Activated T-helper 2 cell treated with anti-CD3 and anti-CD28 coated beads, Interferon-gamma antibody, Interleukin-2, Interleukin-4, amounts not matched to agents 10 μg/mL and 5 μg/mL and 100 μg/mL, durations not matched to agents 14 hours and 24 hours and 36 hours (primary cell): ENCODE results near the gene CACNG1. TPM values are rescaled to one million over a fixed set of nuclear protein-coding genes. Genes with fewer than 3 reads are reported as not detected.

ENCODE experiments used
- DNase-seq: peaks from one replicate; pipeline ENCODE4 v3.0.0; 2021; ENCODE audit warnings: low spot score
- H3K27ac Mint-ChIP-seq: one replicate; pipeline ENCODE4 v1.8.0; 2021; ENCODE audit warnings: mixed read lengths
- H3K27me3 Mint-ChIP-seq: one replicate; pipeline ENCODE4 v1.8.0; 2021; ENCODE audit warnings: low read depth, mixed read lengths
- H3K36me3 Mint-ChIP-seq: one replicate; pipeline ENCODE4 v1.8.0; 2021; ENCODE audit warnings: low read depth, mixed read lengths
- H3K4me1 Mint-ChIP-seq: one replicate; pipeline ENCODE4 v1.8.0; 2021; ENCODE audit warnings: low read depth, mixed read lengths
- H3K4me3 Mint-ChIP-seq: one replicate; pipeline ENCODE4 v1.8.0; 2021; ENCODE audit warnings: low read depth, mild to moderate bottlenecking, moderate library complexity, mixed read lengths
- H3K9me3 Mint-ChIP-seq: one replicate; pipeline ENCODE4 v1.8.0; 2021; ENCODE audit warnings: mixed read lengths
- intact Hi-C: fragments of 100-400 bp; cut with micrococcal nuclease; formaldehyde crosslinking; loops from one replicate; pipeline ENCODE4 v1.15.1; 2023
- total RNA-seq: library from RNA; stranded (reverse); gene quantifications from 2 replicates; pipeline ENCODE4 v1.2.3, GENCODE V29; 2022

Gene CACNG1
- total RNA-seq, 1 donor from 2014 or later = not detected

DNA sequence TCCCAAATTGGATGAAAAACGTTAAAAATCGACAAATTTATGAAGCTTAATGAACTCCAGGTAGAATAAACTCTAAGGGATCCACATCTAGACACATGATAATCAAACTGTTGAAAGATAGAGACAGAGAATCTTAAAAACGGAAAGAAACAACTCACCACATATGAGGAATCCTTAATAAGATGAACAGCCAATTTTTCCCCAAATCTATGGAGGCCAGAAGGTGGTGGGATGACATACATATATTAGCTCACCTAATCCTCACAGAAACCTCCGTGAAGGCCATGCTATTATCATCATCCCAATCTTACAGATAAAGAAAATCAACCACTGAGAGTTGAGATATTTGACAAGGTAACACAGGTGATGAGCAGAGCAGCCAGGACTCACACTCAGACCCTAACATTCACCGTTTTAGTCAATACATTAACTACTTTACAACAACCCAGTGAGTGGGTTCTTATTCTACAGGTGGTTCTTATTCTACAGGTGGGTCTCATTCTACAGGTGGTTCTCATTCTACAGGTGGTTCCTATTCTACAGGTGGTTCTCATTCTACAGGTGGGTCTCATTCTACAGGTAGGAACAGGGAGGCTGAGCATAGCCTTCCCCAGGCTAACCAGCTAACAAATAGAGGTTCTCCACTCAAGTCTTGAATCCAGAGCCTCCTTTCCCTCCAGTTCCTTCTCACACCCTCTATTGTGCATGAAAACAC lies 4.8 kb downstream of the CACNG1 start:
- intact Hi-C loops = no loop called here
- Mint-ChIP-seq H3K4me3 (no peak overlapping the region), H3K27me3 (peaks cover 1% of the 10 kb centered on the region), H3K36me3 (no peaks in the 10 kb centered on the region), H3K4me1 (no peaks in the 10 kb centered on the region), H3K27ac (no peak overlapping the region), H3K9me3 (peaks cover 23% of the 10 kb centered on the region)
- no peak for DNase-seq

DNA sequence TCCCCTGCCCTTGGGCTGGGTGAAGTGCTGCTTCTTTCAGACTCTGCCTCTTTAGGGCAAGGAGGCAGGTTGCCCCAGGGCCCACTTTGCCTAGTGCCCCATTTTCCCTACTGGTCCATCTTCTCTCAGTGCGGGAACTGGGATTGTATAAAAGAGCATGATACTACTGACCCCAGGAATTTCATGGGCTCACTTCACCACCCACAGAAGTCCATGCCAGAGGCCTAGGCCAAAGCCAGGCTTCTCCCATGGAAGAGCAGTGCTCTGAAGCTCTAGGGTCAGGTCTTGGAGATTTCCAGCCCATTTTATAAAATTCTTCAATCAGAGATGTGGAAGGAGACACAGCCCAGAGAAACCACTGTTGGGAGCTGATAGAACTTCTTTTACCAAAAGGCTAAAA lies 5.7 kb downstream of the CACNG1 start:
- H3K27me3 Mint-ChIP-seq = peaks cover 1% of the 10 kb centered on the region
- H3K4me3 Mint-ChIP-seq = no peak overlapping the region
- H3K9me3 Mint-ChIP-seq = peaks cover 23% of the 10 kb centered on the region
- DNase-seq = no peak
- H3K36me3 Mint-ChIP-seq = no peaks in the 10 kb centered on the region
- intact Hi-C loops = no loop called here
- no peaks in the 10 kb centered on the region for H3K4me1 Mint-ChIP-seq
- no peak overlapping the region for H3K27ac Mint-ChIP-seq

DNA sequence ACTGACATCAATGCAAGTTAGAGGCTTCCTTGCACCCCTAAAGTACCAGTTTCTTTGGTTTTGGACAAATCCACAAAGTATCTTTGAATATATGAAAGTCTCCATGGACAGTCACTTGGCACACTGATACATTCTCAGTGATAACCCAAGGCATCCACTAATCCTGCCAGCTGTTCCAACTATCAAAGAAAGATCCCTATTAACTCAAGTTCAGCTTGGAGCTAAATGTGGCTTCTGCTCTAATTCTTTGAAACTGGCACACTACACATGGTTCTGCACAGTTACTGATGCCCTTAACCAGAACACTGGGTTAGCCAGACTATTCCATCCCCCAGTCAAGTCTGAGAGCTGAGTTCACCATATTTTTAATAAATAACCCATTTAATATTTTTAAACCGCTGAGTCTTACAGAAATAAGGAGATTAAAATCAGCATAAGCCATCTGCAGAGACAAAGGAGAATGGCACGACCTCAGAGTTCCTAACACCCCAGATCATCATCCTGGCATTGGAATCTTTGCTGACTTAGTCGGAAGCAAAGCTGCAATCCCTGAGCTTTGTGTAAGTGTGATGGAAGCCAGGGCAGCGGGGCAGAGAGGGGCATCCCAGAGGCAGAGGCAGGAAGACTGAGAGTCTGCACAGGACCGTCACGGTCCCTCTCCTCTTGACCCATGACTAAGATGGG lies 6.3 kb downstream of the CACNG1 start:
- Mint-ChIP-seq H3K4me1 (no peaks in the 10 kb centered on the region), H3K27me3 (peaks cover 1% of the 10 kb centered on the region)
- DNase-seq = no peak

DNA sequence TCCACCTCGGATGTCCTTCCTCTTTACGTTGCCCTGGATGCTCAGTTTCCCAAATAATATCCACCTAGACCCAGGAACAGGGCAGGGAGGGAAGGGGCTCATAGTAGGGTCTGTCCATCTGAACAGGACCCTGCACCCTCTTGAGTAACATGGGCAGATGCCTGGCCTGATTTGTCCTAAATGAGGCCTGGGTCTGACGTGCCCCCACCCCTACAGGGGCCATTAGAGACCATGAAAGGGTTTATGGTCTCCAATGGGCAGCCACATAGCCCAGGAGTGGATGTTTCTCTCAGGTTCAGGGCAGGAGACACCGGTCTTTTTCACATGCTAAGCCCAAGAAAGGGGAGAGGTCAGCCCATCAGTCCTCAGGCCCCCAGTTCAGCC lies 6.8 kb downstream of the CACNG1 start:
- Mint-ChIP-seq H3K27ac (no peak overlapping the region), H3K4me3 (no peak overlapping the region), H3K9me3 (peaks cover 23% of the 10 kb centered on the region), H3K4me1 (no peaks in the 10 kb centered on the region), H3K27me3 (peaks cover 1% of the 10 kb centered on the region), H3K36me3 (no peaks in the 10 kb centered on the region)
- DNase-seq = no peak
- intact Hi-C loops = no loop called here

More for the DNA sequence above, 6.3 kb downstream of the CACNG1 start:
- Mint-ChIP-seq H3K36me3 (no peaks in the 10 kb centered on the region), H3K4me3 (no peak overlapping the region), H3K9me3 (peaks cover 23% of the 10 kb centered on the region), H3K27ac (no peak overlapping the region)
- intact Hi-C loops = no loop called here

DNA sequence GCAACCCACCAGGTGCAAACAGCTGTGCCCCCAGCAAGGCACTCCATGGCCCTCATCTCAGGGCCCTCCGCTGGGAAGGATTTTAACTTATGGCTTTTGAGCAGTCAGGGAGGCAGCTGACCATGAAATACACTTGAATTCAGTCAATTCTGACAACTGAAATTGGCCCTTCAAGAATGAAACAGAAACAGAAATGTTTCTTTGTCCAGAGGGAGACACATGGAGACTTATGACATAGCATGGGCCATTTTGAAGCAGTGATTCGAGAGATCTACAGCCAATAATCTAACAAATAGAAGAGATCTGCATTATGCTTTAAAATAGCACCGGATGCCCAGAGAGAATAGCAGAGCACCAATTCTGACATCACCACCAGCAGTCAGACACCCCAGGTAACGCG lies 7.5 kb downstream of the CACNG1 start:
- no peaks in the 10 kb centered on the region for H3K4me1 Mint-ChIP-seq
- peaks cover under 1% of the 10 kb centered on the region for H3K27me3 Mint-ChIP-seq
- no peaks in the 10 kb centered on the region for H3K36me3 Mint-ChIP-seq
- no peak overlapping the region for H3K27ac Mint-ChIP-seq
- peaks cover 23% of the 10 kb centered on the region for H3K9me3 Mint-ChIP-seq
- no peak overlapping the region for H3K4me3 Mint-ChIP-seq
- no peak for DNase-seq
- intact Hi-C loops = no loop called here

DNA sequence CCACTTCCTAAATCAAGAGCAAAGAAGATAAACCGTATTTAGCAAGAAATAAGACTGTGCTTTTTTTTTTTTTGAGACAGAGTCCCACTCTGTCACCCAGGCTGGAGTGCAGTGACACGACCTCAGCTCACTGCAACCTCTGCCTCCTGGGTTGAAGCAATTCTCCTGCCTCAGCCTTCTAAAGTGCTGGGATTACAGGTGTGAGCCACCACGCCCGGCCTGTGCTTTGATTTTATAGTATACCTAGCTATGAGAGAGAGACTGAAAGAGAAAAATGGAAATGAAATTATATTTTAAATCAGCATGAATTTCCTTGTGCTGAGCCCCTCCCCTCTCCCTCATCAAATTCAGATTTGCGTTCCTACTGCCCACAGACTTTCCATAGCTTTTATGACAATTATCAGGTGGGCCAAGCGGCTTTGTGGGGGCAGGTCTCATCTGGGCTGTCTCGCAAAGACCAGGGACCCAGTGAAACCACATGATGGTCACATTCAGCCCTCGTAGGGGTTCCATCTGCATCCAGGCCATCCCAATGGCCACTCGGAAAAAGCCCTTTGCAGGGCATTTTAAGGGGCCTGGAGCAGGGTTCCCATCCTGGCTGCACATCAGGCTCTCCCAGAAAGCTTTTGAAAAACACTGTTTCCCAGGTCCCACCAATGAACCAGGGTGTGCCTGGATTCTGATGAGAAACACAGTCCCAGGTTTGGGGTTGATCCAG lies 8.5 kb downstream of the CACNG1 start:
- no peak for DNase-seq
- Mint-ChIP-seq H3K9me3 (peaks cover 17% of the 10 kb centered on the region), H3K27me3 (no peaks in the 10 kb centered on the region), H3K27ac (no peak overlapping the region), H3K4me3 (no peak overlapping the region), H3K4me1 (no peaks in the 10 kb centered on the region), H3K36me3 (no peaks in the 10 kb centered on the region)
- intact Hi-C loops = no loop called here

DNA sequence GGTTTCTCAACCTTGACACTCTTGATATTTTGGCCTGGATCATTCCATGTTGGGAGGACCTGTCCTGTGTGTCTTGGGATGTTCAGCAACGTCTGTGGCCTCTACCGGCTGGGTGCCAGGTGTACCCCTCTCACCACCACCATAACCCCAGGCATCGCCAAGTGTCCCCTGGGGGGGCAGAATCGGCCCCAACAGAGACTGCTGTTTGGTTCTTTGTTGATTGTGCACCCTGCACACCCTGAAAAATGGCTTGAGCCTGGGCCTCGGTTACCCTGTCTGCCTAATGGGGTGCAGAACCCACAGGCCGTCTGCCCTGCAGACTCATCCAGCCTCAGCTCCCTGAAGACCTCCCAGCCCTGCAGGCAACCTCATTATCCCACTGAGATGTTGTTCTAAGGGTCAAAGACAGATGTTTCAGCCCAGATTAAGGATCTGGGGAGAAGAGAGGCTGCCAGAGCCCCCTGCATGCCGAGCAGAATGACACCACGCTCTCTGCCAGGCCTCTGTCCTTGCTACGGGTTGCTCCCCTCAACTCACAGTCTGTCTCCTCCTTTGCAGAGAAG lies 9.2 kb downstream of the CACNG1 start:
- H3K27me3 Mint-ChIP-seq = no peaks in the 10 kb centered on the region
- intact Hi-C loops = no loop called here

DNA sequence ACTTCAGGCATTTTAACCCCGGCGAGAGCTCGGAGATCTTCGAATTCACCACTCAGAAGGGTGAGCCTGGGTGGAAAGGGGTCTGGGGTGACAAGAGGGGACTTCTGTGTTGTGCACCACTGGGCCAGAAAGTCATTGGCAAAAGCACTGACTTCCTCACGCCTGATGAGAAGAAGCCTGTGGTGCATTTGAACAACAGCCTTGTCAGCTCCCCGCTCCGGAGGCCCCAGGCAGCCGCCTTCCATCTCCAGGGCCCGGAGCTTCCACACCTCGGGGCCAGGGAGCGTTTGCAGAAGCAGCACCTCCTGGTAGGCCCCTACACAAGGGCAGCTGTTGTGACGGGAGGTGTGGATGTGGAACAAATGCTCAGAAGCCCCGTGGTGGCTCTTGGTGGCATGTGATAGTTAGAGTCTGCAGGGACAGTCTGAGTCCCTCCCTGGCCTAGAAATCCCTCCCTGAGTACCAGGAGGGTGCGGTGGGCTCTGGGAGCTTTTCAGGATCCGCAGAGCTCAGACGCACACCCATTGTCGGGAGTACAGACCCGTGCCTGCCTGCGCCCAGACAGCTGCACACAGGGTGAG lies 9.7 kb downstream of the CACNG1 start:
- H3K27ac Mint-ChIP-seq = no peak overlapping the region
- peaks cover 6% of the 10 kb centered on the region for H3K9me3 Mint-ChIP-seq
- H3K36me3 Mint-ChIP-seq = no peaks in the 10 kb centered on the region
- intact Hi-C loops = no loop called here
- H3K4me1 Mint-ChIP-seq = no peaks in the 10 kb centered on the region
- no peak for DNase-seq
- no peaks in the 10 kb centered on the region for H3K27me3 Mint-ChIP-seq
- H3K4me3 Mint-ChIP-seq = no peak overlapping the region

More for the DNA sequence above, 9.2 kb downstream of the CACNG1 start:
- H3K9me3 Mint-ChIP-seq = peaks cover 12% of the 10 kb centered on the region
- H3K36me3 Mint-ChIP-seq = no peaks in the 10 kb centered on the region
- H3K4me1 Mint-ChIP-seq = no peaks in the 10 kb centered on the region
- no peak for DNase-seq
- H3K4me3 Mint-ChIP-seq = no peak overlapping the region
- H3K27ac Mint-ChIP-seq = no peak overlapping the region

DNA sequence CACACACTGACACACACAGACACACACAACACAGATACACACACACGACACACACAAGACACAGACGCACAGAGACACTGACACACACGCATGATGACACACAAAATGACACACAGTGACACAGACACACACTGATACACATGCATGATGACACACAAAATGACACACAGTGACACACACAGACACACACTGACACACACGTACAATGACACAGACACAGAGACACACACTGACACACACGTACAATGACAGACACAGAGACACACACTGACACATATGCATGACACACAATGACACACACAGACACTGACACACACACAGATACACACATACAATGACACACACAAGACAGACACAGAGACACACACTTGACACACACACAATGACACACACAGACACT lies 10.3 kb downstream of the CACNG1 start:
- H3K36me3 Mint-ChIP-seq = no peaks in the 10 kb centered on the region
- no peaks in the 10 kb centered on the region for H3K4me1 Mint-ChIP-seq
- peaks cover 1% of the 10 kb centered on the region for H3K9me3 Mint-ChIP-seq
- DNase-seq = no peak
- no peak overlapping the region for H3K4me3 Mint-ChIP-seq
- no peak overlapping the region for H3K27ac Mint-ChIP-seq
- H3K27me3 Mint-ChIP-seq = no peaks in the 10 kb centered on the region
- intact Hi-C loops = no loop called here

DNA sequence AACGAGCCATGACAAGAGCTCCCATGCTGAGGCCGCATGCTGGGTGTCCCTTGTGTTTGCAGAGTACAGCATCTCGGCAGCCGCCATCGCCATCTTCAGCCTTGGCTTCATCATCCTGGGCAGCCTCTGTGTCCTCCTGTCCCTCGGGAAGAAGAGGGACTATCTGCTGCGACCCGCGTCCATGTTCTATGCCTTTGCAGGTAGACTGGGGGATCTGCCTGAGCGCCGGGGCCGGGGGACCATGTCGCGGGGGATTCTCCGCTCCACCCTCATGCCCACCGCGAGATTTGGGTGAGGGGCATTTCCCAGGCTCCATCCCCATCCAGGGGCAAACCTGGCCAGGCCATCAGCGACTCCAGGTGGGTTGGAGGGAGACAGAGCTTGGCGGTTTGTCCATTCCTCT lies 10.7 kb downstream of the CACNG1 start:
- no peak overlapping the region for H3K4me3 Mint-ChIP-seq
- no peak for DNase-seq
- no peaks in the 10 kb centered on the region for H3K36me3 Mint-ChIP-seq
- no peaks in the 10 kb centered on the region for H3K27me3 Mint-ChIP-seq
- H3K9me3 Mint-ChIP-seq = no peaks in the 10 kb centered on the region
- H3K4me1 Mint-ChIP-seq = no peaks in the 10 kb centered on the region
- intact Hi-C loops = no loop called here
- H3K27ac Mint-ChIP-seq = no peak overlapping the region

DNA sequence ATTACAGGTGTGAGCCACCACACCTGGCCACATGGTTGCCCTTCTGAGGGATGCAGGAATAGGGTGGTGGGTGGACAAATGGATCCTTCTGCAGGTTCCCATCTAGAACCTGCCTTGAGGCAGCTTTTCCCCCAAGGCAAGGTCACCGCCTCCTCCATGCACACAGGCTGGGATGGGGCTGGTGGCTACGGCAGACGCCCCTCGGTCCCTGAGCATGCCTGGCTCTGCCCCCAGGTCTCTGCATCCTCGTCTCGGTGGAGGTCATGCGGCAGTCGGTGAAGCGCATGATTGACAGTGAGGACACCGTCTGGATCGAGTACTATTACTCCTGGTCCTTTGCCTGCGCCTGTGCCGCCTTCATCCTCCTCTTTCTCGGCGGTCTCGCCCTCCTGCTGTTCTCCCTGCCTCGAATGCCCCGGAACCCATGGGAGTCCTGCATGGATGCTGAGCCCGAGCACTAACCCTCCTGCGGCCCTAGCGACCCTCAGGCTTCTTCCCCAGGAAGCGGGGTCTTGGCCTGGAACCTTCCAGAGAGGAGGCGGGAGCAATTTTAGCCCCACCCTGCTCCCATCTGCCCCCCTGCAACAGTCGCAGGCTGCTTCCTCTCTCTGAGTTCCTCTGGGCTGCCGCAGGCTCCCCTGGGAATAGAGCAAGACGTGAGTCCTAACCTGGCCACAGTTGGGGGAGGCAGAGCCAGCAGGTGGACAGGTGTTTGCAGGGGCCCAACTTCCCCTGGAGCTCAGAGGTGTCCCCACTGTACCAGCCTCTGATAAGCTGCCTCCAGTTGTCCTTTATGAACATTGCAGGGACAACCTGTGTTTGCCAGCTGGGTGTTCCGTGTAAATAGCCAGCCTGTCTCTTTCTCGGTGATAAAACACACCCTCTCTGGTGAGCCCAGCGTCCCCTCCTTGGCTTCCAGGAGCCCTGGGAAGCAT lies 11.7 kb downstream of the CACNG1 start:
- Mint-ChIP-seq H3K27ac (no peak overlapping the region), H3K4me1 (no peaks in the 10 kb centered on the region), H3K9me3 (no peaks in the 10 kb centered on the region), H3K27me3 (no peaks in the 10 kb centered on the region), H3K36me3 (no peaks in the 10 kb centered on the region), H3K4me3 (no peak overlapping the region)
- intact Hi-C loops = no loop called here
- no peak for DNase-seq
